ENCODE measurements around the gene NSUN3. TPM values are rescaled to one million over a fixed set of nuclear protein-coding genes. Genes with fewer than 3 reads are reported as not detected.
A peak's percentile ranks its signal among the peaks of the same experiment; 100 is the strongest.
"Not testable (repeated sequence)": the region's sequence is repeated elsewhere in the genome, so short reads cannot be mapped to it uniquely, and the experiment has no call there.

The NSUN3 gene
- total RNA-seq, 1 donor from 2014 or later = 8.5 TPM

DNA sequence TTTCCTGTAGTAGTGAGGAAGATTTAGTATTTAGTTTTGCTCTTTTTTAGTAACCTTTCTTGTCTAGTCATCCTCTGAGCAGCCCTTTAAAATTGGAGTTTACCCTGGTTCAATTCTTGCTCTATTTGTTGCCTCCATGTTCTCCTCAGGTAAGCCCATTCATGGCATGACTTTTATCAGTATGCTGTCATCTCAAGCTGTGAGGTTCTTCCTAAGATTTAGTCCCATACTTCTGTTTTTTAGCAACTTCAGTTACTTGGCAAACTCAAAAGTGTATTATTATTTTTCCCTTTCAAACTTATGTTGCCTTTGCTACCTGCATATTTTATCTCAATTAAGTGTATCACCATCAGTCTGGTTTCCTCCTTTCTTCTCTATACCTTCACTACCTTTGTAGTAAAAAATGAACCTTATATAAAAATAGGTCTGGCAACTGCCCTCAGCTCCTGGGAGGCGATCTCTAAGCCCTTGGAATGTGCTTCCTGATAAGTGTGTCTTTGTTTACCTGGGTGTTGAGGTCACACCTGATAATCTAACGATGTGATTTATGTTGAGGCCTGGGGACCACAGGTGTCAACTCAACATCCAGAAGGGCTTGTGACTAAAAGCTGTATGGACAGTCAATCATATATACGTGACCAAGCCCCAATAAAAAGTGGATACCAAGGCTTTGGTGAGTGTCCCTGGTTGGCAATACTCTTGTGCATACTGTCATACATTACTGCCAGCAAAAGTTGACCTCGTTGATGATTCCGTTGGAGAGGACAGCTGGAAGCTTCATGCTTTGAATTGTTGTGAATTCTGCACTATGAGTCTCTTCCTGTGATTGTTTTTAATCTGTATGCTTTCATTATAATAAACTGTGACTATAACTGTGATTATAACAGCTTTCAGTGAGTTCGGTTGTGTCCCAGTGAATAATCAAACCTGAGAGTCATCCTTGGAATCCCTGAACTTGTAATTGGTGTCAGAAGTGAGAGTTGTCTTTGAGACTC, 3.9 kb downstream of the NSUN3 start:
- DNase-seq (ENCODE audit: low read depth) = no peak

DNA sequence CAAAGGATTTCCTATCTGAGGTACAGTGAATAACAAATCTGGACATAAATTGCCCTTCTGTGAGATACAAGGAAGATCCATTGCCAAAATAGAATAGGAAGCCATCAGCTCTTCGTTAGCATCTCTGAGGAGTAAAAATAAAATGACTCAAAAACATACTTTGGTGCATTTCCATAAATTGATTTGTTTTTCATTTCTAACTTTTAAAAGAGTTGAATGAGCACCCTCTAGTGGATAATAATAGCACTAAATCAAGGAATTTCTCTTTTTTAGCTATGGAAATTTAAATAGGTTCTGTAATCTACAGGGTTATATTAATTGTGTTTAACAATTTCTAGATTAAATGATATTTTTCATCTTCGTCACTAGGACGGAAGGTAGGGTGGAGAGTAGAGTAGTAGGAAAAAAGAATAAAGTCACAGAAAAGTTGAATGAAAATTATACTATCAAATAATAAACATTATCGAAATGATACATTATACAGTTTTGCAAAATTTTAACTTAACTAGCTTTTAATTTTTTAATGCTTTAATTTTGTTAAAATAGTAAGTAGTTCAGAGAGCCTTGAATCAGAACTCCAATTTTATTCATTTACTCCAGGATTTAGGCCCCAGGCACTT, 6.4 kb downstream of the NSUN3 start:
- peak; percentile 23 for DNase-seq (ENCODE audit: low read depth)

DNA sequence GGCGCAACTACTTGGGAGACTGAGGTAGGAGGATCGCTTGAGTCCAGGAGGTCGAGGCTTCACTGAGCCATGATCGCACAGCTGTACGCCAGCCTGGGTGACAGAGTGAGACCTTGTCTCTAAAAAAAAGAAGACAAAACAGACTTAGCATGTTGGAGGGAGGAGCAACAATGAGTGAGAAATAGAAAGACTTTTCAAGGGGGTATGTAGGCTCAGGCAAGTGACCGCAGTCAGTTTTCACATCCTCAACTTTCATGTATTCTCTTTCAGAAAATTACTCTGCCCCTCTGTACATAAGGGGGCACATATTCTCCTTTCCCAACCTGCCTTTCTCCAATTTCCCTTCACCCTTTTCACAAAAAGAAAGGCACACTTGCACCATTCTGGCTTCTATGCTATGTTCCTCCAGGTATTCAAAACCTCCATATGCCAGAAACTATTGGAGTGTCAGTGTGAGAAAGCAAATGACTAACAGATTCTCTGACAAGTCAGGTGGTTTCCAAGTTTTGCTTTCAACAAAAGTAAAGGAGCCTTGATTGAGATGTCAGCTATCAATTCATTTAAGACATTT, 7.6 kb downstream of the NSUN3 start:
- no peak for DNase-seq (ENCODE audit: low read depth)

DNA sequence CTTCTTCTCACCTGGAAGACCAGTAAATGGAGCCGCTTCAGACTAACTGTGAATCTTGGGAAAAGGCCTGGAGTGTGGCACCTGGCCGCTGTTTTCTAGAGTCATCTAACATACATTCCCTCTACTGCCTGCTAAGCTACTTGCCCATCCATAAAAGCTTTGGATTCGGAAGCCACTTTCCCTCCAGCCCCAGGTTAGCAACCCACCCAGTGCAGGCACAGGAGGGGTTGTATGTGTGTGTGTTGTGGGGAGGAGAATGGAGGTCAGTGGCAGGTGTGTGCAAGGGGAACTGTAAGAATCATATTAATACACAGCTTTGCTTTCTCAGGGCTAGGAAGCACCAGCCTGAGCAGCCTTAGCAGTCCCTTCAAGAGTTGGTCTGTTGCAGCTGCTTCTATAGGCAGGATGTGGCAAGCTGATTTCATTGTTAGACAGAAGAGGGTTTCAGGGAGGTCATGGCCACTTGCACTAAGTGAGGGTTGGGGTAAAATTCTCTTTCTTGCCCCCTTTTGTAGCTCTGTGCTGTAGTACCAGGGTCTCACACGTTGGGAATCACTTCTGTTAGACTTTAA, 8.9 kb downstream of the NSUN3 start:
- no peak for DNase-seq (ENCODE audit: low read depth)

DNA sequence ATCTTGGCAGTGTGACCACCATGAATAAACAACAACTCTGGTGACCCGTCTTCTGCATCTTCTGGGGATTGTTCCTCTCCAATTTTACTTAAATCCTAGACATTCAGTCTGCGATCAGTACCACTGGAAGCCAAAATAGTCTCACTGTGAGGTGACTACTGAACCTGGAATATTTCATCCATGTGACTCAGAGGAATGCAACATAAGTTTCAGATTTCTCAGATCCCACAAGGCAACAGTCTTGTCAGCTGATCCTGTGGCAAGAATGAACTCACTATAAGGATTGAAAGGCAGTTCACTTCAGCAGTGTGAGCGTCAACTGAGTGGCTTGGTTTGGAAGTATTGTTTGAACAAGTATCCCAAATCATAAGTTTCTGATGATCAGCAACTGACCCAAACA, 13.2 kb downstream of the NSUN3 start:
- peak; percentile 18 for DNase-seq (ENCODE audit: low read depth)

DNA sequence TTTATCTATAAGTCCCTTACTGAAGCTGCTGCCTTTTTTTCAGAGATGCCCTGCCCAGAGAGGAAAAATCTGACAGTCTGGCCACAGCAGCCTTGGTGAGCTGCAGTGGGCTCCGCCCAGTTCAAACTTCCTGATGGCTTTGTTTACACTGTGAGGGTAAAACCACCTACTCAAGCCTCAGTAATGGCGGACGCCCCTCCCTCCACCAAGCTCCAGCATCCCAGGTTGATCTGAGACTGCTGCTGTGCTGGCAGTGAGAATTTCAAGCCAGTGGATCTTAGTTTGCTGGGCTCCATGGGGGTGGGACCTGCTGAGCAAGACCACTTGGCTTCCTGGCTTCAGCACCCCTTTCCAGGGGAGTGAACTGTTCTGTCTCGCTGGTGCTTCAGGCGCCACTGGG, 17.7 kb downstream of the NSUN3 start:
- not testable (repeated sequence) for DNase-seq (ENCODE audit: low read depth)

DNA sequence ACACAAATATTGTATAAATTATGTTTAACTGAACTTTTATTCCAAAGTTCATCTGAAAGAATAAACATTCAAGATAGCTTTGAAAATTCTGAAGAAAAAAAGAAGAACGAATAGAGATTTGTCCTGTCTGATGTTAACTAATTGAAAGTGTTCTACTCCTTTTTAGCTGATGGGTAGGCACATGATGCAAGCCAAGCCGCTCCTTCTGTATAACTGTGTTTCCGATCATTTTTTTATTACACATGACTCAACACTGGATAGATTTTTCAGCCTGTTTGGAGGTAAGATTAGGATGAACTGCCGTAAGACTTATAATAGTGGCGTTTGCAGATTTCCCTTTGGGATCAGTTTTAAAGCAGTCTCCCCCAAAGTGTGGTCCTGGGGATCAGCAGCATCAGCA, 19.0 kb downstream of the NSUN3 start:
- no peak for DNase-seq (ENCODE audit: low read depth)

DNA sequence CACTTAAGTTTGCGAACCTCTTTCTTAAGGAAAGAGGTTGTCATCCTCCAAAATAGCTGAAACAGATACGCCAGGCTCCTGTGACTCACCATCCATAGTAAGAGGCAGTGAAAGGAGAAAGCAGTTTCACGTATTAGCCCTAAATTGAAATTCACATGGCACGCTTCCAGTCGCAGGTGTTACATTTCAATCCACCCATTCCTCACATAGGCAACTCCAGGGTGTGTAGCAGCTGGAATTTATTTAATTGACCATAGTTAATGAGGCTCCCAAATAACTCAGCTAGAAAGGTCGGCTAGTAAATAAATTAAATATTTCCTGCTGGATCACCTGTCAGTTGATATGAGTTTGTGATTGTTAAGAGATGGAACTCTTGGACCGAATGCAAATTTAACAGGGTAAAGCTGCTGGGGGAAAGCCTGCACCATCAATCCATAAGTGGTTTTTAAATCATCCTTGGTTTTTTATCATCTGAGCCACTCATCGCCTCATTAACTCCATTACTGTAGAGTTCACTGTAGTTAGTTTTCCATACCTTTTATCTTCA, 19.6 kb downstream of the NSUN3 start:
- no peak for DNase-seq (ENCODE audit: low read depth)

DNA sequence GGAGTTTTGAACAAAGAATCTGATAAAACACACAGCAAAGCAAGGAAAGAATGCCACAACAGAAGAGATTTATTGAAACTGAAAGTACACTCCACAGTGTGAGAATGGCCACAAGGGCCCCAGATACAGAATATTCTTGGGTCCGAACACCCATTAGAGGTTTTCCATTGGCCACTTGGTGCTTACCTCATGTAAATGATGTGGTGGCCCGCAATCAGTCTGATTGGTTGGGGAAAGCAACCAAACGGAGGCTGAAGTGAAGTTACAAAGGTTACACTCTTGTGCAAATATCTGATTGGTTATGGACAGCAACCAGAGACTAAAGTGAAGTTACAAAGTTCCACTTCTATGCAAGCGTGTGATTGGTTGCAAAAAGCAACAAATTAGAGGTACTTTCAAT, 20.4 kb downstream of the NSUN3 start:
- DNase-seq (ENCODE audit: low read depth) = no peak

DNA sequence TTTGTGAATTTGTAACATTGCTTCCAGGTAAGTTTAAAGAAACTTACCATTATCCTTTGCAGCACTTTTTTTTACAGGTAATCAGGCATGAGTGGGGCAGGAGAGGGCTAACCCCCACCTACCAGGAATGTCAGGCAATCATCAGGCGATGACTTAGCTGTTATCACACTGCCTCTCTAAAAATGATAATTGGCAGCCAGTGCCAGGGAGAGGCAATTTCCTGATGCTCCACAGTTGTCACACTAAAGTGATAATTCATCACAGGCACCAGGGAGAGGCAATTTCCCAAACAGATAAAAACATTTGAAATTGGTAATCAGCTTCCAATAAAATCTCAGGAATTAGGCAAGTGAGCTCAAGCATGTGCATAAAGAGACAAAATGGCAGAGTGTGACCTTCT, 26.3 kb downstream of the NSUN3 start:
- no peak for DNase-seq (ENCODE audit: low read depth)

DNA sequence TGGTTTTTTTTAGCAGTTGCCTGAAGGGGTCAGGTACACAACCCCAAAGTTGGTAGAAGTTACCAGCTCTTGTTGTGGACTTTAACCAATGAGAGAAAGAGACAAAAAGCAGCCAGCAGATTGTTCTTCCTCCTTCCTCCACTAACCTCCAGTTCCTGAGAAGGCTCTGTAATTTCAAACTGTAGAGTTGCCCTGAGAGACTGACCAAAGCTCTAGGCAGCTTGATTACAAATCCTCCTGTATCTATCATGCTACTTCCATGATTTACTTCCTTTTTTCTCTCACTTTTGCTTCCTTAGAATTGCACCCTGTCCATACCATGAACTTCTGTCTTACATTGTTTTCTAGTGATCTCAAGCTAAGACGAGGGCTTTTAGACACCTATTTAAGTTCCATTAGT, 29.2 kb downstream of the NSUN3 start:
- DNase-seq (ENCODE audit: low read depth) = no peak

DNA sequence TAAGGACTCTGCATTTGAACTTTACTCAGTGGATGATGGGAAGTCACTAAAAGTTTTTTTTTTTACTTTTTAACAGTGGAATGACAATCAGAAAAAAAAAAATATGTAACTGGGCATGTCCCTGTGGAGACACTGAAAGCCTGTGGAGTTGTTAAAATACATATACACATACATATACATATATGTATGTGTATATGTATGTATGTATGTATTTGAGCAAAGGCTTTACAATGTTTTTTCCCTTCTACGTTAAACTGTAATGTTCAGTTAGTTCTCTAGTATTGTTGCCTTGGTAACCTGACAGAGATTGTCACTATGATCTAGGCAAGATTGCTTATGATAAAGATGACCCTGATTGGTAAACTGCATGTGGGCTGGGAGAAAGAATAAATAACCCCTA, 30.3 kb downstream of the NSUN3 start:
- no peak for DNase-seq (ENCODE audit: low read depth)

DNA sequence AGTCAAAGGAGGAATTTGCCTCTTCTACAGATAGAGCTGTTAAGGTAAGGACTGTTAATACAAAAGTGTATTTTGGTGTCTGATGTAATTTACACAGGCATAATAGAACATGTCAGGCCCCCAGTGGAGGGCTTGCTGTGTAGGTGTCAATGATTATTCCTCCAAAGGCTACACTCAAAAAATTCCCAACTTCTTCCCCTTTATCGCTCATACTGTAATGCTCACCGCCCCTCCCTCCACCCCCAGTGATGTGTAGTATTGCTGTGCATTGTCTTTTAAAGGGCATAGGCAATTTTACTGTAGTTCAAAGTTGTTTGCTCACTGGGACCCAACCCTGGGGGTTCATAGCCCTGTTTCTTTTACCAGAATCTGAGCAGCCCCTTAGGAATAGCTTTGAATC, 32.2 kb downstream of the NSUN3 start:
- no peak for DNase-seq (ENCODE audit: low read depth)

DNA sequence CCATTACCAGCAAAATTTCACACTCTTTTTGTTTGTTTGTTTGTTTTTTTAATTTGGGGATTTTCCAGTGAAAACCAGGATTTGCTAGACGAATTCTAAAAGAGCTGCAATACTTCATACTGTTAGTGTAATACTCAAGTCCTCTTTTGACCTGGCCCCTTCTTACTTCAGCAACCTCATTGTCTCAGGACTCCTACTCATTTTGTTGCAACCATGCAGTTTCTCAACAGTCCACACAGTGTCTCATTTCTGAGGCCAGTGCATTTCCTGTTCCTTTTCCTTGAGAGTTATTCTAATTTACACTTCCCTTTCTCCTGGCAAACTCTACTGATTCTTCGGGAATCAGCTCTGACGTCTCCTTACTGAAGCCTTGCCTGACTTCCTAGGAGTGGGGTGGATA, 35.6 kb downstream of the NSUN3 start:
- no peak for DNase-seq (ENCODE audit: low read depth)

DNA sequence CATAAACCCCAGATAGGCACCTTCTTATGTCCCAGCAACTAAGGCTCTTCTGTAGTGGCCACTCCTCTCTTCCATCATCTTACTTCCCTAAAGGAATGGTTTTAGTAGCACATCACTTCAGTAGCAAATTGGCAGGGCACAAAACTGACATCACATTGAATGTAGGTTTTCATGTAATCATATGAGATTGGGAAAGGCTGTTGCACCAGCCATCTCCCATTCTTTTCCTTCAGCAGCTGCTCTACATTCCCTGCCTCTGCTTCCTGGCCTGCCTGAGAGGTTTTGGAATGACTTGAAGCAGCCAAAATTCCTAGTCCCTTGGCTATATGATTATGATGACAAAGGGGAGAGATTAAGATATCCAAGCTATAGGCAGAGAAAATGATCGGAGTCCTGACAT, 36.5 kb downstream of the NSUN3 start:
- DNase-seq (ENCODE audit: low read depth) = no peak

DNA sequence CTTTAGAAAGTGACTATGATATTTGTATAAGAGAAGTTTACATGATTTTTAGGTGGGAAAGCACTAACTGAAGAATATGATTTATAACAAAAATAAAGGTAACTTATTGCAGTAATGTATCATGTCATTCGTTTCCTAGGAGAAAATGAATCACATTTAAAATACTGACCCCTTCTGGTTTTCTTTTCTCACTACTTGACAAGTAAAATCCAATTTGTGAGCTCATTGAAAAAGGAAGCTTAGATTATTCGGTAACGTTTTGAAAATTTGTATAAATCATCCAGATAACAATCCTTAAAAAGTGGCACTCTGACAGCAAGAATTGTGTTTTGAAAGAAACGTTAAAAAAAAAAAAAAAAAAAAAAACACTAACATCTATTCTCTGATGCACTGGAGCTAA, 39.0 kb downstream of the NSUN3 start:
- DNase-seq (ENCODE audit: low read depth) = peak; percentile 3

DNA sequence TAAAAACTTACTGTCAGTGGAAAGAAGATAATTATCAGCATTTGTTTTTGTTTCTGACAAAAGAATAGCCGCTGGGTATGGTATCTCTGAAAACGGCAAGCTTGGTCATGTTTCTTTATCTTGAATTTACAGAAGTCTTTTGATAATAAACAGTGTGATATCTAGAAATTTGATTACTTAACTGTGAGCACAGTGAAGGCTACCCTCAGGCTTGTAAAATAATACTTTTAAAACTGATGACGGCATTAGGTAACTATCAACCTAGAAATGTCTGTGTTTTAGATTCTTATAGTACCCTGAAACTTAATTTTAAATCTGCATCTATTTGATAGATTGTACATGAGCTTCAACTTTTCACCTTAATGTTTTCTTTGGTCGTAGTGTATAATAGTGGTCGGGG, 43.4 kb downstream of the NSUN3 start:
- DNase-seq (ENCODE audit: low read depth) = no peak

DNA sequence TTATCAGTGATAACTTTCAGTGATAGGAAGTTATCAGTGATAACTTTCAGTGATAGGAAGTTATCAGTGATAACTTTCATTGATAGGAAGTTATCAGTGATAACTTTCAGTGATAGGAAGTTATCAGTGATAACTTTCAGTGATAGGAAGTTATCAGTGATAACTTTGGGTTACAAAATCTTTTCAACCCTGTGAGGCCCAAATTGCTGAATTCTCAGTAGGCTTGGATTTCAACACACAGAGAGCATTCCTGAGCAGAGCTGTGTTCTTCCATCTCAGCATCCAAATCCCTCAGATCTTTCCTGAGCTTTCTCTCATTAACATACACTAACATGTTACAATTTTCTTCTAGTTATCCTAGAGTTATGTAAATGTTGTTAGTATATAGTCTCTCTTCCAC, 47.4 kb downstream of the NSUN3 start:
- DNase-seq (ENCODE audit: low read depth) = not testable (repeated sequence)

DNA sequence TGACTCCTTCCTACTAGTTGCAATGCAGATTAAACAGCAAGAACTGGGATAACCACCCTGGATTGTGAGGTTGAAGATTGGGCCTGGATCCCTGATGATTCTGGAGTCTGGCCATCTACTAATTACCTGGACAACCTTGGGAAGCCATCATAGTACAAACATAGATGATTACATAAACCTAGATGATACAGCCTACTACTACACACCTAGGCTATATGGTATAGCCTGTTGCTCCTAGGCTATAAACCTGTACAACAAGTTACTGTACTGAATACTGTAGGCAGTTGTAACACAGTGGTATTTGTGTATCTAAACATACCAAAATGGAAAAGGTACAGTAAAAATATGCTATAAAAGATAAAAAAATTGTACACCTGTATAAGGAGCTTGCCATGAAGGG, 48.0 kb downstream of the NSUN3 start:
- no peak for DNase-seq (ENCODE audit: low read depth)

DNA sequence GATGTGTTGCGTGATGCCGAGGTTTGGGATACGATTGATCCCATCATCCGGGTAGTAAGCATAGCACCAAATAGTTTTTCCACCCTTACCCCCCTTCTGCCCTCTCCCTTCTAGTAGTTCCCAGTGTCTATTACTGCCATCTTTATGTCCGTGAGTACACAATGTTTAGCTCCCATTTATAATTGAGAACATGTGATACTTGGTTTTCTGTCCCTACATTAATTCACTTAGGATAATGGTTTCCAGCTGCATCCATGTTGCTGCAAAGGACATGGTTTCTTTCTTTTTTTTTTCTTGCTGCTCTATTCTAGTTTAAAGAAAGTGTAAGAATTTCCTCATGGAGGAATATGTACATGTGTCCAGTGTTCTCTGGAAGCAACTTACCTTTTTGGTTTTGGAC, 51.8 kb downstream of the NSUN3 start:
- no peak for DNase-seq (ENCODE audit: low read depth)

DNA sequence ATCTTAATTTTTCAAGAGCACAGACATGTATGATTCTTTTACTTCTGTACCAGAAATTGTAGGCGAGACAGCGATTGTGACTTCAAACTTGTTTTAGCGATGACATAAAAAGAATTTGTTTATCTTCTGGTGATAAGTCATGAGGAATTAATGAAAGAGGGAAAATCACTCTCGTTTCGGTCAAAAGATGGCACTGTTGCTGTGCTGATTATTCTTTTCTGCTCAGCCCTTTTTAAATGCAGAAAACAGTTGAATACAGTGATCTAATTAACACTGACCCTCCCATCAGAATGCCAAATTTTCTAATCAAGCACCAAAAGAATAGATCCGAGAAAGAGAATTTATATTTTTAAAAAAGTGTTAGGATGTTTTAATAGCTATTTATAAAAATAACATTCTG, 52.6 kb downstream of the NSUN3 start:
- DNase-seq (ENCODE audit: low read depth) = peak; percentile 35

DNA sequence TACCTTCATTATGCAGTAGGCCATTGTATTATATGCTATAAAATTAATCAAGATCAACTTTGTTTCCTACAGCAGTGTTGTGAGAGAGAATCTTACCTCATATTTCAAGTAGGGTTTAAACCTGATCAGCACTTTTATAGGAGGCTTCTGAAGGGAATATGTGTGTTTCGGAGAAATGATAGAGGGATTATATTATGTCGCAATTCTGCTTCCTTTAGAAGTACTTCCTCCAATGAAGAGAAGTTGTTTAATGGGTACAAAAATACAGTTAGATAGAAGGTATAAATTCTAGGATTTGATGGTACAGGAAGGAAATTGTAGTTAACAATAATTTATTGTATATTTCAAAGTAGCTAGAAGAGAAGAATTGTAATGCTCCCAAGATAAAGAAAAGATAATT, 54.9 kb downstream of the NSUN3 start:
- DNase-seq (ENCODE audit: low read depth) = no peak
